Measurements from ENCODE around the gene AFDN.

AFDN gene

DNA sequence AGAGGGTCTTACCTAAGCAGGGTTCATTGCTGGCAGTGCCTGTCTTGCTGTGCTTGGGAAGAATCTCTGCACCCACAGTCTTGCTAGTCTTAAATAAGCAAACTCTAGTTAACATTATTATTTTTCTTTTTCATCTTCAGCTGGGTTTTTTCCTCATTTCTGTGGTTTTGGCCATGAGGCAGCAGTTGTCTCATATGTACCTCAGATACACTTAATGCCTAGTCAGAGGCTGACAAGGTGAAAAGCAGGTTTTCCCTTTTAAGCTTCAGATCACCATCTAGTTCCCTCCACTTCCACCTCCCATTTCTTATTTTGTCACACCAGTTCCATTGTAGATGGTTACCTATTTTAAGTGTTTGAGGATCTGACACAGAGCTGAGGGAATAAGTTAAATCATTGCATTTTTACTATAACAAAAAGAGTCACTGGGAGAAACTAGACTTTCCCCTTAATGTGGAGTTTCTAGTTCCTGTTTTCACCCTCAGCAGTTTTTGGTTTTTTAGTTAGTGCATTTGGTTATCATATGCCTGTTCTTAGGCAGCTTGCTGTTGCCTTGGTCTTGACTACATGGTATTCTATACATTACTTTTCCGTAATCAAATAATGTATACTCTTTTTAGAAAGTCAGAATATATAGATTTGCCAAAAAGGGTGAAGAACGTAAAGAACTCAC, 46.0 kb downstream of the AFDN start:
- no peak for DNase-seq (ENCODE audit: low read depth, low spot score)

DNA sequence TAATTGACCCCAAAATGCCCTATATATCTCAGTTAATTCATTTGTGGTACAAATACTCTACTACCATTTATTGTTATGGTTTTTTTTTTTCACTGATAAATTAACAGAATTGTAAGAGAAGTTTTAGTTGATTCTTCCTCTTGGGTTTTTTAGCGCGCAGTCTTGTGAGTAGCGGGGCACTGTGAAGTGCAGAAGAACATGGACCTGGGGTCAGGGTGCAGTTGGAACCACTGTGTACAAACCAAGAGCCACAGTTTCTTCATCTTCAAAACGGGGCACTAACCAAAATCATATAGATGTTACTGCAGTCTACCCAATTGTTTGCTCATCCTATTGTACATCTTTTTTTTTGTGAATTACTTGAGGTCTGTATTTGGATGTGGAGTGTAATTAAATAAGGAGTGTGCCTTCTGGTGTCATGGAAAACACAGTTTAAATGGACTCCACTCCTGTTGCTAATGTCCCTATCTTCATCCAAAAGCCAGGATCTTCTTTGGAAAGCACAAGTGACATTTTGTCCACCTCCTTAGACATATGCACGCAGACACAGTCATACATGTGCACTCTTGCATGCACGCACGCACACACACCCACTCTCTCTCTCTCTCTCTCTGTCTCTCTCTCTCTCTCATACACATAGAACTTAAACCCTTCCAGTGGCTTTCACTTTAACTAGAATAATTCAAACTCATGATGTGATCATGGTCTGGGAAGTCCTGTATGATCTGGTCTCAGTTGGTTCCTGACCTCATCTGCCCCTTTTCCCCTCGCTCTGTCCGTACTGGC, 51.5 kb downstream of the AFDN start:
- DNase-seq (ENCODE audit: low read depth, low spot score), result no peak

DNA sequence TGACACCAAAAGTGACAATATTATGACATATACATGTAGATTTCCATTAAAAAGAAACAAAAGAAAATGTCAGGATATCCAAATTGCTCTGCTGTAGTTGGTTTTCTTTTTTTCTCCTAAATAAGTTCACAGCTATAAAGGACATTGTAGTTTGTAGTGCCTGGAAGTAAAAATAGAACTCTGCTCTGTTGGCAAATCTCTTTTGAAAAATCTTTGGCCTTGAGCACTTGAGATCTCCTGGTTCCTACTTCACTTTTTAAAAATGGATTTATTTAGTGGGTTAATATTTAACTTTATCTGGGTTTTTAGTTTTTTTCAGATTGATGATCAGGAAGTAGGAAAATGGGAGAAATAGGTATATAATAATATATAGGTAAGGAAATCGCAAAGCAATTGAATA, 52.9 kb downstream of the AFDN start:
- no peak for DNase-seq (ENCODE audit: low read depth, low spot score)

DNA sequence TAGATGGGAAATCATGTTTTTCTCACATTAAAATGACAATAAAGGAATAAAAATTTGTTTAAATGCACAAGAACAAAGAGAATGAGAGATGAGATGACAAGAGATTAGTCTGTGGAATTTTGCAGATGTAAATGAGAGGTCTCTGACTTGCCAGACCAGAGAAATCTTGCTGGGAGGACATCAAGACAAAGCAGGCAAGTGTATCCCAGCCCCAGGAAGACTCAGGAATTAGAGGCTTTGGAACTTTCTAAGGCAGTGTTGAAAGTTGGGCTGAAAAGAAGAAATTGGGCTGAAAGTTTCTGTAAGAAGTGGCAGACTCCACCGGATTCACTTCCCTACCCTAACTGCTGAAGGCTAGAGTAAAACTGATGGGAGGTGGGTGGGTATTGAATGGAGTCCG, 54.6 kb downstream of the AFDN start:
- no peak for DNase-seq (ENCODE audit: low read depth, low spot score)

DNA sequence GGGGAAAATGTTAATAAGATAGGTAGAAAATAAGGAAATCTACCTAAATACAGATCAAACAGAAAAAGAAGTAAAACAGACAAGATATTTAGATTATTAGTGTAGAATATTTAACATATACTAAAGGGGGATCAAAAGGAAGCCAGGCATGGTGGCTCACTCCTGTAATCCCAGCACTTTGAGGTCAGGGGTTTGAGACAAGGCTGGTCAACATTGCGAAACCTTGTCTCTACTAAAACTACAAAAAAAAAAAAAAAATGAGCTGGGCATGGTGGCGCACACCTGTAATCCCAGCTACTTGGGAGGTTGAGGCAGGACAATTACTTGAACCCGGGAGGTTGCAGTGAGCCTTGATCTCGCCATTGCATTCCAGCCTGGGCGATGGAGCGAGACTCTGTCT, 55.5 kb downstream of the AFDN start:
- DNase-seq (ENCODE audit: low read depth, low spot score), result no peak

DNA sequence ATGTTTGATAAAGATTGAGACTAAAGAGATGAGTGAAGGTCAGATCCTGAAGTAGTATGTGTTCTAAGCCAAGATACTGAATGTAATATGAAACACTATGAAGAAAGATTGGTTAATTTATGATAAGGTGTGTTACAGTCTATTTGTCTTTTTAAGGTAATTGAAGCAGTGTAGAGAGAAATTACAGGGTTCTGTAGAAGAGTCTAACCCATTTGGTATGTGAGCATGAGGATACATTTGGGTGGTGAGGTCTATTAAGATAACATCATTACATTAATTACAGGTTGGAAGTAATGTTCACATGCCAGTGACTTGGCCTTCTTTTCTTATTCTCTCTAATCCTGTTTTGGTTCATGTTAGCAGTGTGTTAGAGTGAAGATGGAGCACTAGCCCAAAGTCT, 61.4 kb downstream of the AFDN start:
- no peak for DNase-seq (ENCODE audit: low read depth, low spot score)

DNA sequence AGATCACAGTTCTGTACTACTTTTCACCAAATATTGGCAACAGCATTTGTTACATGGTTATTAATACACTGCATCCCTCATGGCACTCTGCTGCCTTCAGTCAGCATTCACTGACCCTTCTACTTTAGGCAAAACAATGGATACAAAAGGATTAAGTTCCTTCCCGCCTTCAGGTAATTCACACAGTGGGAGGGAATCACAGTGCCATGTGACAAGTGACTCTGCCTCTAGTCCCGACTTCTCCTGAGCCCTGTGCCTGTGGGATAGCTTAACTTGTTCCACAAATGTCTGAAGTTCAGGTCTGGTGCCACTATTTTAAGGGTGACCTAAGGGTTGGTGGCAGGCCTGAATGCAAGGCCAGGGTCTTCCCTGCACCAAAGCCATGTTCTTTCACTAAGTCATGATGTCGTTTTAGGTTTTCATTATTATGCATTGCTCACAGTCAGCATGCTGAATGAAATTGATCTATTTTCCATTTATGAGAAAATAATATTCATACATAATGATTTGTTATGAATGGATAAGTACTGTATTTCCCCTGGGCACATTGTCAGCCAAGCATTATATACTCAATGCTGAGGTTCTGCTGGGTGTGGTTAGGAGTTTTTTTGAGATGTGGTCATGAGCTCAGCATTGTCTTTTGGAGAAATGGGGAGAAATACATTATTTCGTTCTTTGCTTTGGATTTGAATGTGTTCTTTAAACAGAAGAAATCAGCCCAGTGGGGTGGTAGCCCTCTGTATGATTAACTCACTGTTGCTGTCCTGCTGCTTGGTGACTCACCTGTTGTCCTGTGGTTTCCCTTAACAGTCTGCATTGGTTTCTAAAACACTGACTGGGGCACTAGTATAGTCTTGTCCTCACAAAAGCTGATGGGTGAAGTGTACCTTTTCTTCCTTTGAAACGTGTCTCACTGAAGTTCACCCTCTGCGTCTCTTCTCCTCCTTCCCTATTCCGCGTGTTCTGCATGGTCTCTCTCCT, 66.4 kb downstream of the AFDN start:
- DNase-seq (ENCODE audit: low read depth, low spot score), result no peak

DNA sequence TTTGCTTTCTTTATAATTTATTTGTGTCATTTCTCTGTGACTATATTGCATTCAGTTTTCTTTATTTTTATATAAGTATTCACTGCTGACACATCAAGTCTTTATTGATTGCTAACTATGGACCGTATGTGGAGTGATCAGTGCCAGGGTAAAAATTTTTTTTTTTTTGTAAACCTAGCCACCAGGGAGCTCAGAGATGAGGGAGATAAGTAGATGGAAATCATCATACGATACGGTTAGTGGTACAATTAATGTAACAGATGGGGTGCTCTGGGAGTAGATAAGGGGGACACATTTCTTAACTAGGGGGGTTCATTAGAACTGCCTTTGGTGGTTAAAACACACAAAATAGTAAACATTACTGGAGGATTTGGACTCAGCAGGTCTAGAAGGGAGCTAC, 68.3 kb downstream of the AFDN start:
- DNase-seq (ENCODE audit: low read depth, low spot score), result no peak

DNA sequence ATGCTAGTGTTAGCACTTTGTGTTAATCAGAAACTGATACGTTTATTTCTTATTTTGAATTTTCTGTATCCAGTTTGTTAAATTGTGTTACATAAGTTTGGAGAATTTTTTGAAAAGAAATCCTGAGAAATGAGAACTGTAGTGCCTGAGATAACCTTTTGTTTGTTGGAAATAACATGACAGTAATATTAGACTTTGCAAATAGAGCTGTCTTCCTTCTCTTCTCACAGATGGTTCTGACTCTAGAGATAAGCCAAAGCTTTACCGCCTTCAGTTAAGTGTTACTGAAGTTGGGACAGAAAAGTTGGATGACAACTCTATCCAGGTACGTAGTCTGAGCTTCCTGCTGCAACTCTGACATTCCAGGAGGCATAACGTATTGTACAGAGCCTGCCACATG, 69.9 kb downstream of the AFDN start:
- DNase-seq (ENCODE audit: low read depth, low spot score), result no peak

DNA sequence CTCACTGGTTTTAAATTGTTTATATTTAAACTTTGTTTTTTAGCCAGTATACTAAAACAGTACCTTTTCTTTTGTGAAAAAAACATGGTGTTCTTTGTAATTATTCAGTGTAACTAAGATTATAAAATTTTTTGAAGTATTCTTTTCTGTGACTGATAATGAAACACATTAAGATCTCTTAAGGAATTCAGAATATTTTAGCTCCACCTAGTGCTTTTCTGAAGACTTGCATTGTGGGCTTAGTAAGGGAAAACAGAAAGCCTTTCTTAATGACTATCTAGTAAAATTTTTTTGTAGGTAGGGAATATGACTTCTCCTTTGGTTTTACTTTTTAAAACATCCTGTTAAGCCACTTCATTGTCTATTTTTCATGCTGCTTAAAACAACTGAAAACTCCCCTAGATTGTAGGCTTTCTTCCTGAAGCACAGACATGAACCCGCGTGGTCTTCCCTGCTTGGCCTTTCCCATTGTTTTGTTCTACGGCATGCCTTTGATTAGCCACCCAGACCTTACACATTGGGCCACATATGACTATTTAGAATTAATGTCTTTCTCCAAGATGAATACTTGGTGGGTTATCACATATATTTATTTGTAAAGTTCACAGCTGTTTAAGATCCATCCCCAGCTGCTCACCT, 72.1 kb downstream of the AFDN start:
- no peak for DNase-seq (ENCODE audit: low read depth, low spot score)

DNA sequence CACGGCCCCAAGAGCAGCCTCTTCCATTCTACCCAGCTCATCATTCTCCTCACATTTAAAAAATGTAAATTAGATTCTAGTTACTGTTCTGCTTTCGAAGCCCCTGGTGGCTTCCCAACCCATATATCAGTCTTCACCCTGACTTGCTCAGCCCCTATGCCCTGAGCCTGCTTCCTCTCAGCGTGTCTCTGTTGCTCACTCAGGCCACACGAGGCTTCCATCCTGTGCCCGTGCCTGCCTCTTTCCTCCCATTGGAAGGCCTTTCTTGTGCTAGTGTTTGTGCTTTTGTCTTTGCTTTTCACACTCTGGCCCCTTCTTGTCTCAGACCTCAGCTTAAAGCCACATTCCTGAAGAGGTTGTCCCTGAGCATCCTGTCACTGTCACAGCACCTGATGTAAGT, 78.1 kb downstream of the AFDN start:
- no peak for DNase-seq (ENCODE audit: low read depth, low spot score)

DNA sequence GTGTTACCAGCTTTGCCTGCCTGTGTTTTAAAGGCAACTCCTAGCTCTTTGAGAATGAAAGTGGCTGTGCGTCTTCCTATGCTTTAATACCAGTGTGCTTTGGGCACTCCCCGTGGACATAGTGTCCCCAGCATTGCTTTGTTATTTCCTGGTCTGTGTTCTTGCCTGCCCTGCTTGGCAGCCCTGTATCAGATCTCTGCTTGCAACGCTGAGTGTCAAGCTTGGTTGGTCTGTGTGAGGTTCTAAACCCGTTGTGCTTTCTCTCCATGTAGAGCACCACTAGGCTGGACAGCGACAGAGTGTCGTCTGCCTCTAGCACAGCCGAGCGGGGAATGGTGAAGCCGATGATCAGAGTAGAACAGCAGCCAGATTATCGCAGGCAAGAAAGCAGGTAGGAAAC, 80.2 kb downstream of the AFDN start:
- no peak for DNase-seq (ENCODE audit: low read depth, low spot score)

DNA sequence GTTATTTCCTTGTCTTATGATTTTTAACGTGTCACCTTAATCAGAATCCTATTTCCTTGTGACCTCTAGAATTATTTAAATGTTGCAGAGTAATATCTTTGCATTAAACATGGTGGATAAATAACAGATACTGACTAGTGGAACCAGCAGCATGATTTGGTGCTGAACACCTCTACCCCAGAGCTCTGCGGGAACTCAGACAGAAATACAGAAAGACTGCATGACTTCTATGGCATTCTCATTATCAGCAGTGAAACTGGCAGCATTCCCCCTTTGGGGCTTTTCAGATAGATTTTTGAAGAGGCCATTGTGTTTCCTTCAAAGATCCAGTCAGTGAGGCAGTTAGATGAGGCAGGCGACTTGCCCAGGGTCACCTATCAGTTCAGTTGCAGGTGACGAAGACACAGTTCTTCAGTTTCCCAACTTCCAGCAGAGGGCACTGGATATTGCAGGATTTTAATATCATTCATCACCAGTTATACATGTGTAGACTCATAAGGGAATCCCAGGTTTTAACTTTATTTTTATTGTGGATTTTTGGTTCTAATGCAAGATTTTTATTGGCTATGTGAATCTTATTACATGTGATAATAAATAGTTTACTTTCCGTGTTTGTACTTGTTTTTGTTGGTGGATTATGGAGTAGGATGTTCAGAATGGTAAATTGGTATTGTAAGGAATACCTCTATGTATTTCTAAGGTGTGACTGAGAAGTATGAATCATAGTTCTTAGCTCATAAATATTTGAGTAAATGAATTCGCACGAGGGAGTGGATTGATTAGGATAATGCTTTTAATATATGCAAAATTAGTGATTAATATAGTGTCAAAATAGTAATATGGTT, 81.3 kb downstream of the AFDN start:
- no peak for DNase-seq (ENCODE audit: low read depth, low spot score)

DNA sequence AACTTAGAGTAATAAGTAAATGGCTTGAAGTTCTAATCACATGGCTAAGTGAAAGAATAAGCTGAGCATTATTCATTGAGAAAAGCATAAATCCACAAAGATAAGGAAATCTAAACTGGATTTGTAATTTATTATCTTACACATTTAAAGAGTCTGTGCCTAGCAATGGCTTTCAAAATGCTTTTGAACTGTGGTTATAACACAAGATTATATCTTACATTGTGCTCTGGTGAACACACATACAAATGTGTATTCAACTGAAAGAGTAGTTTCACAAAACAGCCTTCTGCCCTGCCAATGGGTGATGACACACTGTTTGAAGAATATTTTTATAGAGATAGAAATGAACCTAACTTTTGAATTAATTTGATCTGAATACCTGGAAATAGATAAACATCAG, 83.3 kb downstream of the AFDN start:
- DNase-seq (ENCODE audit: low read depth, low spot score), result no peak

DNA sequence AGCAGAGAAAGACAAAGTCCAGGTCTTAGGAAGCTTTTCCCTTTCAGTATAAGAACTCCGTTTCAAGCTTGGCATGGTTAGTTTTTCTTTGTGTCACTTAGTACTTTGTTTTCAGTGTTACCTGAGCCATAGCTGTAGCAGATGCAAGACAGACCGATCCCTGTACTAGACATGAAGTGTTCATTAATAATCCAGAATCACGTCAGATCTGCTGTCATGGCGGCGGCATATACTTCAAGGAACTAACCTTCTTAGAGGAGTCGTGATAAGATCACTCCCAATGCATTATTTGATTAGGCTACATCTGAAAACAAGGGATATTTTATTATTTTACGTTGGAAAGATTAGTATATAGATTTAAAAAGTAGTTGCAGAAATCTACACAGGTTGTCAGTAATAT, 83.9 kb downstream of the AFDN start:
- DNase-seq (ENCODE audit: low read depth, low spot score), result no peak

DNA sequence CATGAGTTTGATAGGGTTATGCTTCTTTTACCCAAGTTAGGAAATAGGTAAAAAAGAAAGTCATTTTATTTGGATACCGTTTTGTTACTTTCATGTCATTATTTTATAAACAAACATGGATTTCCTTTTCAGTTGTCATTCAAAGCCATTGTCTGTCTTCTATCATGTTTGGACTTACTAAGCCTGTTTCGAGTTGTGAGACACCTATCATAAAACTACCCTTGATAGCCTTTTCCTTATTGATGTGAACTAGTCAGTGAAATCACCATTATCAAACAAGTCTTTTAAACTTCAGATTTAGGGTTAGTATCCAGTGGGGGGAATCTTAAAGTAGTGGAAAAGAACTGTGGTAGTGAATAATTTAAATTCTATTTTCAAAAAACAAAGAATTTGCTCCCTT, 85.8 kb downstream of the AFDN start:
- no peak for DNase-seq (ENCODE audit: low read depth, low spot score)

DNA sequence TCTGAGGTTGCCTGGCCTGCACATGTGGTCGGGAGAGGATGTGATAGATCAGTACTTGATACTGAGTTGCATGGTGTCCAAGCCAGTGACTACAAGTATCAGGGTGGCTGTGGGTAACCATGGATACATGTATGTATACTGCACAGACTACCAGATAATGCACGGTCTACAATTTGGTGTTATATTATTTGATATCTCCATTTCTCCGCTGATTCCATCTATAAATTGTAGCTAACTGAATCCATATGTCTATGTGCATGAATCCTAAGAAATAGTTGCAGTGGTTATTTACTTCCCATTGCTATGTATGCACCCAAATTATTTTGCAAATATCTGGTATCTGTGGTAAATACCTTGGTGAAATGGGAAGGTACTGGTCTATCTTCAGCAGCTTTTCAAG, 87.0 kb downstream of the AFDN start:
- no peak for DNase-seq (ENCODE audit: low read depth, low spot score)

DNA sequence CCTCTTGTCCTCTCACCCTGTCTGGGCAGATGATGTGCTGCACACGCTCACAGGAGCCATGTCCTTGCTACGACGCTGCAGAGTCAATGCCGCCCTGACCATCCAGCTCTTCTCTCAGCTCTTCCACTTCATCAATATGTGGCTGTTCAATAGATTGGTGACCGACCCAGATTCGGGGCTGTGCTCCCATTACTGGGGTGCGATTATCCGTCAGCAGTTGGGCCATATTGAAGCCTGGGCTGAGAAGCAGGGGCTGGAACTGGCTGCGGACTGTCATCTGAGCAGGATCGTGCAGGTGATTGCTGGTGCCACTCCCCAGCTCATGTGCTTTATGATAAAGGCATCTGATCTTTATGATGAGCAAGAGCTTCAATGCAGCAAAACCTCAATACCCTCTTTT, 88.4 kb downstream of the AFDN start:
- no peak for DNase-seq (ENCODE audit: low read depth, low spot score)

DNA sequence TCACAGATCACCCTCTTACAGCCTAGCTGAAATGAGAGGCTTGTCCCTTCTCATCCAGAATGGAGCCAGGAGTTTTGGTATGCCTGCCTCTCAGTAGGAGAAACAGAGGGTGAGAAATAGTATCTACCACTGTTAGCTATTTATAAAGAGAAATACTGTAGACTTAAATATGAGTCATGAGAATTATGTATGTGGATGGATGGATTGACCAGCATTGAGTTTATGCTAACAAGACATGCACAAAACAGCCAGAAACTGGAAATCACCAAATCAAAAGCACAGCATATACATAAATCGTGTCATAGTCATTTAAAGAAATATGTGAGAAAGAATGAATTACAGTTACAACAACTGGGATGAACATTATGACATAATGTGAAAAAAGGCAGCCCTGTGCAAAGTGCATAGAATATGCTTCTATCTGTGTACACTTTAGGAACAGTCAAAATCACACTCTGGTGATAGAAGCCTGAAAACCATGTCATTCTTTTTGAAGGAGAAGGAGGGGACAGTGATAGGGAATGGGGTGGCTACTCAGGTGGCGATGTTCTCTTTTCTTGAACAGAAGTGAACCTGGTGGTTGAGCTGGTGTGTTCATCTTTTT, 90.9 kb downstream of the AFDN start:
- DNase-seq (ENCODE audit: low read depth, low spot score), result no peak

DNA sequence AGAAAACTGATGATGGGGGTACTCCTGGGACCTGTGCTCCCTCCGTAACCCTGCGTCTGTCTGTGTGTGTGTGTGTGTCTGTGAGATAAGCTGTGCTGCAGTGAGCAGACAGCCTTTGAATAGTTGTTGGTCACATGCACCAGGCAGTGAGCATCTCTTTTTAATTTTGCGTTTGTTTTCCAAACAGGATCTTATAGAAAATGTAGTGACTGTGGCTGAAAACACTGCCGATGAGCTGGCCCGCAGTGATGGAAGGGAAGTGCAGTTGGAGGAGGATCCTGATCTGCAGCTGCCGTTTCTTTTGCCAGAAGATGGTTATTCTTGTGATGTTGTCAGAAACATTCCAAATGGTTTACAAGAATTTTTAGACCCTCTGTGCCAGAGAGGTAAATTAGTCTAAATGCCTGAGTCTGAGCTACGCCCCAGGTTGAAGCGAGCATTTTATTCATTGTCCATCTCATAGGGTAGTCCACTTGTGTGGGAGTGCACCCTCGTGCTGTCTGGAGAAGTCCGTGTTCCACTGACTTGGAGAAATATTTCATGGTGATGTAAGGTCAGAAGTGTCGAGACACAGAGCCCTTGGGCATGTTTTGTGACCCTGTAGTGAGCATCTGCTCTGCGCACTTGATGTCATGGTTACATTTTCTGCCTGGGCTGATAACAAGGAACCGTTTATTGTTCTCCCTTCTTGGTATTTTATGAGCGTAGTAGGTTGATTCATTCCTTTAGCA, 92.0 kb downstream of the AFDN start:
- no peak for DNase-seq (ENCODE audit: low read depth, low spot score)
